IPS DF 19.7 (cell line): Measurements from ENCODE around the gene CLRN1.

Experiments
- DNase-seq: peaks from one replicate; pipeline ENCODE4 v3.0.0-alpha.2; 2013; ENCODE audit warnings: low read depth, low spot score

CLRN1 gene

GRCh38 chr3:150921209-150921608, 51.3 kb downstream of the CLRN1 start:
- no peak for DNase-seq

- DNase-seq: no peak
These were observed 52.3 kb downstream of the CLRN1 start for GRCh38 chr3:150920236-150920635.

DNA sequence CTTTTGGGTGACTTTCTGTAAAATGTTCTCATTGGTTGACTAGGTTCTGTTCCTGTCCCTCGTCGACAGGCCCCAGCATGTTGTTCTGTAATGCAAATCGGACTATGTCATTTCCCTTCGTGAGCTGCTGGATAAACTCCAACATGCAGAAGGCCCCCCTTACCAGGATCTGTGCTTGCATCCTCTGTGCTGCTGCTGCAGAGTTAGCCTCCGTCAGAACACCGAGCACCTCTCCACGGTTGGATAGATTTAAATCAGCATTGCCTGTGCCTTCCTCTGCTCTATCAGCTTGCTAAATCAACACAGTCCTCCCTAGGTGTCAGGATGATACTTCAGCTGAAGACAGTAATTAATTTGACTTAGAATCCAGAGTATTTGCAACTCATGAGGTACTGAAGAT, 54.6 kb downstream of the CLRN1 start:
- no peak for DNase-seq

DNA sequence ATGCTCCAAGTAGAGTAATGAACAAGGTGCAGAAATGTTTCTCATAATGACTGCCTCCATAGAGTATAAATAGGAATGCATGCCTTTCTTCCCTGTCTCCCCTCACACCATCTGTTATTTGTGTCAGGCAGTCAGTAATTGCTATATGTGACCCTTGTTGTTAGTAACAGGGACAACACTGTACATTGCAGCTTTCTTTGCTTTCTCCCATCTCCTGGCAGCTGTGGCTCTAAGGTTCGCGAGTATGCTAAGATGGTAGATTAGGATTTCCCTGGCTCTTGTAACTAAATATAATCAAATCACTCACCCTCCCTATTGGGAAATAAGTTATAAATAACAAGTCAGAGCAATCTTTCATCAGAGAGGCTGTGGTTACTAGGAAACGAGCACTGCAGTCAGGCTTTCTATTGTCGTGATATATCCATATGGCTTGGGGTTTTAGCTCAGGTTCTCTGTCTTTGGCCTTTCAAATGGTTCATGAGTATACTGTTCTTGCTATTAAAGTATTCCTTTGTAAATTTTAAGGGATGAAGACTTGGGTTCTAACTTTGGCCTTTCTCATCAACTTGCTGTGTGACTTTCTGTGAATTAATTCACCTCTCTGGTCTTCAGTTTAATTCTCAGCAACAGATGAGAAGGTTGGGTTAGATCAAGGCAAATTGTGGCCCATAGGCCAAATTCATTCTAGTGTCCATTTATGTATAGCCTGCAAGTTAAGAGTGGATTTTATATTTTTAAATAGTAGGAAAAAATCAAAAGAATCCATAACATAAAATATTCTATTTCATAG, 59.2 kb downstream of the CLRN1 start:
- DNase-seq: no peak

- no peak for DNase-seq
These were observed 60.0 kb downstream of the CLRN1 start for GRCh38 chr3:150912501-150912900.

- DNase-seq: no peak
These were observed 60.8 kb downstream of the CLRN1 start for GRCh38 chr3:150911771-150912170.

GRCh38 chr3:150906461-150906860, 66.1 kb downstream of the CLRN1 start:
- DNase-seq: no peak

GRCh38 chr3:150905746-150906145, 66.8 kb downstream of the CLRN1 start:
- no peak for DNase-seq

DNA sequence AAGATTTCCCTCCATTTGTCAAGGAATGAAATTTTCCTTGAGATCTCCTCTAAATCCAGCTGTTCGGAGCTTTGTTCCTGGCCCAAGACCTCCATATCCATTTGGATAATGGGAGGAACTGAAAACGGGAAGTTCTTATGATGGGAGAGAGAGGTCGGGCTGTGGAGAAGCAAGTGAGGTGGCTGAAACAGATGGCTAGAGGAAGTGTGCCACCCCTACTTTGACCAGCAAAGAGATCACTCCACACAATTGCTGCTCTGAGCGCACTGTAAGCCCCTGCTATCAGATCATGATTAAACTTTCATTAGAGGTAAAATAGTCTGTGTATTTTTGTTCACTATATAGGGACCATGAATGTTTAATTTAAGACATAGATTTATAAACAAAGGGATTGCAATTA, 67.2 kb downstream of the CLRN1 start, which contains the start of gene MINDY4B:
Gene MINDY4B (minus strand): TSS at position 101 of the 400 bp plus-strand sequence. CDS start 0 bp downstream, at position 101.
- no peak for DNase-seq

DNA sequence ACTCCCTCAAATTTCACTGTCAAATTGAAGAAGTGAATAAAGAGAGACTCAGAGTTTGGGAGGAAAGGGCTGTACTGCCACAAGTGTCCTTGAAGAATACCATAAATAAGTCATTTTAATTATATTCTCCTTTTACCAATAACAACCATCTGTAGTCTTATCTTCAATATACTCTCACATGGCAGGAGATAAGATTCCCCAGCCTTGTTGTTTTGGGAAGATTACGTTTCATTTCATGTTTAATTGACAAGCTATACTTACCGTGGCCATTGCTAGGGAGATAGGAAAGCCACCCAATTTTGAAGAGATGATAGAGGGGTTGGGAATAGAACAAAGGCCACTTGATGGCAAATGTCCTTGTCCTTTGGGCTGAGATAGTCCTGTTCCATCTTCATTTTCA, 69.5 kb downstream of the CLRN1 start:
- no peak for DNase-seq

DNA sequence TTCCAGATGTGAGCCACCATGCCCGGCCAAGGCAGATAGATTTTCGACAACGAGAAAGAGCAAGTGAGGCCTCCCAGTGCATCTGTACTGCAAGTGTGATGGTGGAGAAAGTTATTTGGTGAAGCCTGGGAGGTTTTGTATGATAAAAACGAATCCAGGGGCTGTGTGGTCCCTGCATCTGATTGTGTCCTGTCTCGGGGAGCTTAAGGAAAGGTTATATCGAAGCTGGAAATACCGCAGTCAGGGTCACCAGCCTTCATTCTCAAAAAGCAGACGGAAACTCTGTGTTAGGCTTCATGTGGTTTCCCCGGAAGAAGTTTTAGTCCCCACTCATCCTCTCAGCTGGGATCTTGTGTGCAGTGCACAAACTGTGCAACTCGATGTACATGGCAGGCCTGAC, 70.7 kb downstream of the CLRN1 start:
- no peak for DNase-seq

DNA sequence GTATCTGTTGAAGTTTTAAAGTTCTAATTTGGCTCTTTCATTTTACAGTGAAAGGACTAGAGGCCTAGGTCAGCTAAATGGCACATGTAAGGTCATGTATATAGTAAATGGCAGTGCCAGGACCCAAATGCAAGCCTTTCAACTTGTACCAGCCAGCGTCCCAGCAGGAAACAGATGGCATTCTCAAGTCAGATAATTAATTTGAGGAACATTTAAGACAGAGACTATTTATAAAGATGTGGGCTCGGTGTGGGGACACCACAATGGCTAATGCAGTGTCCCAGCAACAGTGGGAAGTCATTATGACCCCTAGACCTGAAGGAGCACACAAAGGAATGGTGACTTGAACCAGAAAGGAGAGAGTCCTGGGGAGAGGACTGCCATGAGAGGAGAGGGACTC, 73.4 kb downstream of the CLRN1 start:
- no peak for DNase-seq

- DNase-seq: no peak
These were observed 74.3 kb downstream of the CLRN1 start for GRCh38 chr3:150898046-150898754.

DNA sequence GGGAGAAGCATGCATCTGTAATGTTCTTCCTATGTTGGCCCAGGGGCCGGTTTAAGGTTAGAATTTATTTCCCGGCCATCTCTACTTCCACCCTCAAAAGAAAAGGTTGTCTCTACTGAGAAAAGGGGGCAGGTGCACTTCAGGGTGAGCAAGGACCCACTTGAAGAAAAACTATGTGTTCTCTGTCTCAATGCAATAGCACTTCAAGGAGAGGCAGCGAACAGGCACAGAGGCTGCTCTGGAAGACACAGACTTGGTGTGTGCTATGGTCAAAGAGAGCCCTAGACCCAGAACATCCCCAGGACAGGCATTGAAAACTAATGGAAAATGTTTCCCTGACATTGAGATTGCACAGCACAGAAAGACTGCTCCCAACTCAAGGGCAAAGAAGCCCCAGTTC, 74.9 kb downstream of the CLRN1 start:
- no peak for DNase-seq

DNA sequence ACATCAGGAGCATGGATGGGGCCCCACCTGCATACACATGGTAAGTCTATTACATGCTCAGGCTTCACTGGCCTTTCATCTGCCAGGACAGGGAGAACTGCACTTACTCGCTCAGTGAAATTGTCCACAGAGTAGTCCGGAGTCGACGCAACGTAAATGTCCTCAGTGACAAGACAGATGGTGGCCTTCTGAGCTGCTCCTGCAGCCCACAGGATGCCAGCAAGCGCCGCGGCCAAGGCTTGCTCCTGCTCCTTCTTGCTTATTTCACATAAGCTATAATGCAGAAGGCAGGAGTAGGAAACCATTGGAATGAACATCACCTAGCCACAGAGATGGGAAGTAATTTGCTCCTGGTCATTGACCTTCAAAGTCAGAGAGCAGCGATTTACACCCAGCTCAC, 81.7 kb downstream of the CLRN1 start:
- no peak for DNase-seq

- no peak for DNase-seq
These were observed 82.2 kb downstream of the CLRN1 start for GRCh38 chr3:150890295-150890694.

DNA sequence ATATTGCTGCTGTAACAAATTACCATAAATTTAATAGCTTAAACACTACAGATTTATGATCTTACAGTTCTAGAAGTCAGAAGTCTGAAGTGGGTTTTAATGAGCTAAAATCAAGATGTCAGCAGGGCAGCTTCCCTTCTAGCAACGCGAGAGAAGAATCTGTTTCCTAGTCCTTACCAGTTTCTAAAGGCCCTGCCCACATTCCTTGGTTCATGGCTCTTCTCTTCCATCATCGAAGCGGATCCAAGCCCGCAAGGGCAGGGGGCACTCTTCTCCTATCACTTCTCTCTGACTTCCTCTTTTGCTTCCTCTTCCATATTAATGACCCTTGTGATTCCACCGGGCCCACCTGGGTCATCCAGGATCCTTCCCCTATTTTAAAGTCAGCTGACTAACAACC, 83.4 kb downstream of the CLRN1 start:
- no peak for DNase-seq

GRCh38 chr3:150887031-150887430, 85.5 kb downstream of the CLRN1 start:
- DNase-seq: no peak

GRCh38 chr3:150885535-150885934, 87.0 kb downstream of the CLRN1 start:
- DNase-seq: no peak

- no peak for DNase-seq
These were observed 93.4 kb downstream of the CLRN1 start for GRCh38 chr3:150878996-150879575.

- no peak for DNase-seq
These were observed 94.2 kb downstream of the CLRN1 start for GRCh38 chr3:150878290-150878689.

DNA sequence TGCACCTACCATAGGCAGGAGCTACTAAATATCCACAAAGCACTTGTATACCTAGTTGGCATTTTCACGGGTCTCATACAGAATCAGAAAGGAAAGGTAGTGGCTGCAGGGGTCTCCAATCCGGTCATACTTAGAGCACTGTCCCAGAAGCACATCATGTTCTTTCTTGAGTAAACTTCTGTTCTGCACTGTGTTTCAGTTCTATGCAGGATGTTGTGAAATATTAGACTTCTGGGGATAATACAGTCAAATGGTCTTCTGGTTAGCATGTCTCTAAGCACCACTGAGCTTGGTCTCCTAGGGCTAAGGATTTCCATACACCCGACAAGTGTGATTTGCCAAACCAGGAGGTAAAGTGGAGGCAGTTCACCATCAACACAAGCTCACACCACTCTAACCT, 95.2 kb downstream of the CLRN1 start:
- no peak for DNase-seq
